OCI-LY1 (cell line): ENCODE results near the gene ETNK2.

Source experiments
- H2AFZ ChIP-seq: fragments of 200-600 bp; sonication (generic), shearing (Covaris generic); 2 replicates; pipeline ENCODE4 v1.6.0; 2014; ENCODE audit warnings: antibody characterized with exemption, mild to moderate bottlenecking, low read length
- H3F3A ChIP-seq: fragments of 200-600 bp; sonication (generic), shearing (Covaris generic); 2 replicates; pipeline ENCODE4 v1.6.0; 2014; ENCODE audit warnings: mild to moderate bottlenecking, antibody characterized with exemption, low read length, moderate library complexity; ENCODE audit not compliant: insufficient read depth
- H3K27ac ChIP-seq: fragments of 200-600 bp; sonication (generic); 2 replicates; pipeline ENCODE4 v1.5.1; 2014; ENCODE audit warnings: low read length, mixed run types, mild to moderate bottlenecking, low read depth; ENCODE audit not compliant: poor library complexity, severe bottlenecking
- H3K27me3 ChIP-seq: fragments of 200-600 bp; sonication (generic); 2 replicates; pipeline ENCODE4 v1.6.0; 2014; ENCODE audit warnings: antibody characterized with exemption, mild to moderate bottlenecking, low read length, moderate library complexity; ENCODE audit not compliant: insufficient read depth
- H3K36me3 ChIP-seq: fragments of 200-600 bp; sonication (generic); 2 replicates; pipeline ENCODE4 v1.6.1; 2014; ENCODE audit warnings: mild to moderate bottlenecking, antibody characterized with exemption, low read length, moderate library complexity, mixed read lengths; ENCODE audit not compliant: insufficient read depth
- H3K4me1 ChIP-seq: fragments of 200-600 bp; sonication (generic); 2 replicates; pipeline ENCODE4 v1.5.1; 2014; ENCODE audit warnings: mild to moderate bottlenecking, low read length, moderate library complexity; ENCODE audit not compliant: insufficient read depth, severe bottlenecking
- H3K4me2 ChIP-seq: fragments of 200-600 bp; sonication (generic), shearing (Covaris generic); 2 replicates; pipeline ENCODE4 v1.6.1; 2014; ENCODE audit warnings: low read length
- H3K4me3 ChIP-seq: fragments of 200-600 bp; sonication (generic); 2 replicates; pipeline ENCODE4 v1.5.1; 2014; ENCODE audit warnings: low read length, low read depth, mild to moderate bottlenecking, mixed read lengths; ENCODE audit not compliant: poor library complexity, severe bottlenecking
- H3K79me2 ChIP-seq: fragments of 200-600 bp; shearing (Covaris generic); 2 replicates; pipeline ENCODE4 v1.6.1; 2016; ENCODE audit warnings: mixed run types, low read length, mixed read lengths; ENCODE audit not compliant: insufficient read depth
- H3K9ac ChIP-seq: fragments of 200-600 bp; sonication (generic), shearing (Covaris generic); 2 replicates; pipeline ENCODE4 v1.6.1; 2014; ENCODE audit warnings: mild to moderate bottlenecking, low read length, mixed read lengths
- H3K9me2 ChIP-seq: fragments of 200-600 bp; sonication (generic), shearing (Covaris generic); 2 replicates; pipeline ENCODE4 v1.6.1; 2014; ENCODE audit warnings: low read depth, mild to moderate bottlenecking, low read length, mixed read lengths
- H3K9me3 ChIP-seq: fragments of 200-600 bp; shearing (Covaris generic); 2 replicates; pipeline ENCODE4 v1.6.1; 2014; ENCODE audit warnings: low read length, mixed read lengths
- H4K20me1 ChIP-seq: fragments of 200-600 bp; sonication (generic), shearing (Covaris generic); 2 replicates; pipeline ENCODE4 v1.6.0; 2016; ENCODE audit warnings: mild to moderate bottlenecking, low read length; ENCODE audit not compliant: insufficient read depth
- CTCF ChIP-seq: fragments of 200-600 bp; sonication (generic), shearing (Covaris generic); IDR thresholded peaks from 2 replicates; pipeline ENCODE4 v1.5.1; 2017; ENCODE audit warnings: mild to moderate bottlenecking, antibody characterized with exemption, low read length, moderate library complexity, mixed read lengths
- EZH2 ChIP-seq: fragments of 200-600 bp; sonication (generic), shearing (Covaris generic); IDR thresholded peaks from 2 replicates; pipeline ENCODE4 v1.8.0; 2017; ENCODE audit warnings: borderline replicate concordance, mixed run types, mild to moderate bottlenecking, antibody characterized with exemption, low read length, moderate library complexity, mixed read lengths

ETNK2 gene

GRCh38 chr1:204180133-204180532 lies 28.3 kb upstream of the ETNK2 start:
- Histone ChIP-seq H3K9me2 (no peaks in the 10 kb centered on the region), H3K4me1 (no peaks in the 10 kb centered on the region), H3K27ac (no peak overlapping the region), H3F3A (no peaks in the 10 kb centered on the region), H3K4me3 (no peak overlapping the region), H3K9ac (no peak overlapping the region), H3K4me2 (no peak overlapping the region), H3K36me3 (no peaks in the 10 kb centered on the region), H3K9me3 (no peaks in the 10 kb centered on the region), H4K20me1 (no peaks in the 10 kb centered on the region), H2AFZ (no peak overlapping the region), H3K27me3 (no peaks in the 10 kb centered on the region), H3K79me2 (no peaks in the 10 kb centered on the region)
- TF ChIP-seq CTCF (no peak), EZH2 (no peak)

GRCh38 chr1:204178487-204179281 lies 26.8 kb upstream of the ETNK2 start:
- TF ChIP-seq EZH2: no peak
- no peak for TF ChIP-seq CTCF
- Histone ChIP-seq H3K79me2 (no peaks in the 10 kb centered on the region), H2AFZ (no peak overlapping the region)

GRCh38 chr1:204177133-204177532 lies 25.3 kb upstream of the ETNK2 start:
- no peaks in the 10 kb centered on the region for H3F3A ChIP-seq
- no peak overlapping the region for H2AFZ ChIP-seq
- H3K9me2 ChIP-seq: no peaks in the 10 kb centered on the region
- H3K36me3 ChIP-seq: no peaks in the 10 kb centered on the region
- H3K4me1 ChIP-seq: no peaks in the 10 kb centered on the region
- H3K9me3 ChIP-seq: no peaks in the 10 kb centered on the region; the same call in 1 of the 2 replicates
- H3K27me3 ChIP-seq: no peaks in the 10 kb centered on the region
- TF ChIP-seq EZH2: no peak
- TF ChIP-seq CTCF: no peak
- H4K20me1 ChIP-seq: no peaks in the 10 kb centered on the region
- no peak overlapping the region for H3K4me3 ChIP-seq
- H3K79me2 ChIP-seq: no peaks in the 10 kb centered on the region
- H3K27ac ChIP-seq: no peak overlapping the region
- no peak overlapping the region for H3K4me2 ChIP-seq
- no peak overlapping the region for H3K9ac ChIP-seq

More at GRCh38 chr1:204178487-204179281, 26.8 kb upstream of the ETNK2 start:
- Histone ChIP-seq H3K4me3 (no peak overlapping the region), H3K9me2 (no peaks in the 10 kb centered on the region), H3K27ac (no peak overlapping the region), H3K27me3 (no peaks in the 10 kb centered on the region), H3K4me2 (no peak overlapping the region), H3K9me3 (no peaks in the 10 kb centered on the region), H3K36me3 (no peaks in the 10 kb centered on the region), H4K20me1 (no peaks in the 10 kb centered on the region), H3K9ac (no peak overlapping the region), H3F3A (no peaks in the 10 kb centered on the region), H3K4me1 (no peaks in the 10 kb centered on the region)
